Smooth muscle cell of bladder (primary cell): ENCODE data around the gene BRSK1. TPM values are rescaled to one million over a fixed set of nuclear protein-coding genes. Genes with fewer than 3 reads are reported as not detected.

Experiments used
- total RNA-seq: library from RNA; depleted of rRNA; stranded (reverse); fragments of >200 nt; gene quantifications from 2 replicates; pipeline ENCODE4 v1.2.3, GENCODE V29; 2014

Gene BRSK1
- total RNA-seq = 4.4 and 6.6 TPM in 2 replicates

DNA sequence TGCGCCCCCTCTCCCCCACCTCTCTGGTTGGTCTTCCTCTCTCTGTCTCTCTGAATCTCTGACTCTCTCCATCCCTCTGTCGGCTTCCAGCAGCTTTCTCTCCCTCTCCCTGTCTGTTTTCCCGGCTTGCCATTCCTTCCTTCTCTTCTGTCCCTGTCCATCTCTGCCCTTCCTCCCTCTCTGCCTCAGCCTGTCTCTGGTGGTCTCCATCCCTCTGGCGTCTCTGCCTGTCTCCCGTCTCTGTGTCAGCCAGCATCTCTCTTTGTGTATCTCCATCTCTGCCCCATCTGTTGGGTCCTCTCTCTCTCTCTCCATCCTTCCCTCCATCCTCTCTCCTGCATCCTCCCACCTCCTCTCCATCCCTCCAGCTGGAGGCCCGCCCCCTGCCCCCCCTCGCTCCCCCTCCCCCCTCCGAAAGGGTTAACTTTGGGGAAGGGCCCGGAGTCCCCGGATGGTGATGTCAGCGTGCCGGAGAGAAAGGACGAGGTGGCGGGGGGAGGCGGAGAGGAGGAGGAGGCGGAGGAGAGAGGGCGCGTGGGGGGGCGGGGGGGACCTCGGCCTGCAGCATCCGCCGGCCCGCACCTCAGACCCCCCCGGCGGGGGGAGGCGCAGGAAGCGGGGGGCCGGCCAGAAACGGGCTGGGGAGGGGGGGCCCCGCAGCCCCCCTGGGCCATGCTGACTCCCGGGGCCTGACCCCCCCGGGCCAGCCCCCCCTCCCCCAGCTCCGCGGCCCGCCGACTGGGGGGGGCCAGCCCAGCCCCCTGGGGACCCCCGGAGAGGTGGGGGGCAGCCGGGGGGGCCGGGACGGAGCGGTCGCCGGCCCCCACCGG is at the start of gene BRSK1:
BRSK1 (plus strand) TSS at position 450 of the 830 bp plus-strand sequence. CDS start 446 bp downstream, outside the sequence.

GRCh38 chr19:55258828-55259539 is 24.8 kb upstream of the BRSK1 start, which contains the start of gene PPP6R1:
Gene PPP6R1 (minus strand): TSS chr19:55259017. CDS start chr19:55247103, 11,914 bp downstream.

DNA sequence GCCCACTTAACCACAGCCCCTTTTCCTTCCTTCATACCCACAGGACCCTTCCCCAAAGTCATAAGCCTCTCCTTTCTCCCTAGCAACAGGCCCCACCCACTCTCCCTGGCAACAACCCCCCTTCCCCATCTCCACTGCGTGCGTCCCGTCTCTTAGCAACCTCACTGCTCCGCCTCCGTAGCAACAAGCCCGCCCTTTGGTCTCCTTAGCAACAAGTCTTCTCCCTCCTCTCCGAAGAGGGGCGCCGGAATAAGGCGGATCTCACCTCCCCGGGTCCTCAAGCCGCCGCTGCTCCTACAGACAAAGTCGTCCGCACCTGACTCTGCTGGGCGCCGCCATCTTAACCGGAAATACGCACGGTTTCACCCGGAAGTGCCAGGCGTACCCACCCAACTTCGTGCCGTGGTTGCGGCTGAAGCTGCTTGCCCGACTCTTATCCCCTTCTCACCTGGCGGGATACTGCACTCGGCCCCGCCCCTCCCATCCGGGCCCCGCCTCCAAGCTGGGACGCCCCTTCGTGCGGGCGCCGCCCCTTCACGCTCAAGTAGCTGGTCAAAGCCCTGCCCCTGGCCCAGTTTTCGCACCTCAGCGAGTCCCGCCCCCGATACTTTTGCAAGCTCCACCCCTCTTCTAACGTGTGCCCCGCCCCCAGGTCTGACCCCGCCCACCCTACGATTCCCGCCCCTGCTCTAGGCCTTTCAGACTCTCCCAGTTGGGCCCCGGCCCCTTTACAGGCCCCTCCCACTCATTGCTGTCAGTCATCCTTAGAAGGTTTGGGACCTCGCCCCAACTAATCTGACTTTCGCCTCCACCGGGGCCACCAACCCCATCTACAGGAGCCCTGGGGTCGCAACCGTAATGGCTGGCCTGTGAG is 3.8 kb upstream of the BRSK1 start, which contains the start of gene HSPBP1:
HSPBP1 (minus strand) TSS at position 341 of the 874 bp plus-strand sequence. CDS start 502 bp downstream, outside the sequence.

DNA sequence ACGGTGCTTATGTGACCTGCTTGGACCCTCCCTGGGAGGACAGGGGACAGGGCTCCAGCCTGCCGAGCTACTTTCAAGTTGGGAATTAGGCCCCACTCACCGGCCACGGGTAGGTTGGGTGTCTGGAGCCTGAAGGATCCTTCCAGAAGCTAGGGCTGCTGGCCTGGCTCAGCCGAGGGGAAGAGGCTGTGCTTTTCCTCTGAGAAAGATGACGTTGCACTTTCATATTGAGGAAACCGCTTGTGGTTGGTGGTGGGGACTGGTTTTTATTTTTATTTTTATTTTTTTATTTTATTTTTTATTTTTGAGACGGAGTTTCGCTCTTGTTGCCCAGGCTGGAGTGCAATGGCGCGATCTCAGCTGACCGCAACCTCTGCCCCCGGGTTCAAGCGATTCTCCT is 41.4 kb downstream of the BRSK1 start, which contains the start of gene TMEM150B:
TMEM150B (minus strand) TSS at position 170 of the 400 bp plus-strand sequence. CDS start 4,305 bp downstream, outside the sequence.

DNA sequence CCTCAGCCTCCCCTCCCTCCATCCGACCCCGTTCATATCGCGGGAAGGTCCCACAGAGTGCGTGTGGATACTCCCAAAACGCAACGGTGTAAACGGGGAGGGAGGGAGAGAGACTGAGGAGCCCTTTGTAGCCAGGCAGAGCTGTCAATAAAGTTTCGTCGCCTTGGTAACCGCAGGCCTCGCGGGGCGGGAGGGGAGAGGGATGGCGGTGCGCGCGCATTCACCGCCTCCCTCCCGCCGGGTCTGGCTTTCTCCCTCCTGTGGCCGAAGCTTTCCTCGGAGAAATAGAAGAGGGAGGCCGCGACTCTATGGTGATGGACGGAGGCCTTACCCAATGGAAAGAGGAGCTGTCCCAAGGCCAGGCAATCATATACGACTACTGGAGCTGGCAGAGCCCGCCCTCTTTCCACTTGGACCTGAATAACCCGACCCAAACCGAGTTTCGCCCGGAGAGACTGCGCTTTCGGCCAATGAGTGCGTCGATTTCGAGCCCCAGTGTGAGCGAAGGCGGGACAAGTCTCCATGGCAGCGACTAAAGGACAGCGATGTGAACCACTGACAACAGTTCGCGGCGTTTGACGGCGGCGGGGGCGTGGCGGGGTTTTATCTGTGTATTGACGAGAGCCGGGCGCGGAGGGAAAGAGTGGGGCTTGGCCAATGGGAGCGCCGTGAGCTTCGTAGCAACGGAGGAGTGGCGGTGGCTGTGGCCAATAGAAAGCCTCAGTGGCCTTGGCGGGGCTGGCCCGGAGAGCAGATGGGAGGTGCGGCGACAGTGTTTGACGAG is 55.5 kb downstream of the BRSK1 start, which contains the start of gene KMT5C:
KMT5C (plus strand) TSS at position 772 of the 784 bp plus-strand sequence. CDS start 2,061 bp downstream, outside the sequence.

GRCh38 chr19:55354698-55355212 is 71.0 kb downstream of the BRSK1 start, which contains the start of gene COX6B2:
Gene COX6B2 (minus strand): TSS chr19:55354719. CDS start chr19:55354521, 198 bp downstream.

Other genes starting within 250 kb of the BRSK1 start
- gene GP6, start 245.7 kb upstream of the BRSK1 start, total RNA-seq = not detected in 2 replicates
- gene RDH13, start 220.8 kb upstream of the BRSK1 start, total RNA-seq = 4.6 and 8.7 TPM in 2 replicates
- 0.09 and 0.85 TPM in 2 replicates for gene EPS8L1, start 208.1 kb upstream of the BRSK1 start, total RNA-seq
- 23.8 and 26.1 TPM in 2 replicates for gene PPP1R12C, start 166.4 kb upstream of the BRSK1 start, total RNA-seq
- 1.6 and 2.7 TPM in 2 replicates for gene TNNT1, start 134.8 kb upstream of the BRSK1 start, total RNA-seq
- 0.18 TPM in 1 of 2 replicates, not detected in the other for gene TNNI3, start 126.3 kb upstream of the BRSK1 start, total RNA-seq
- gene DNAAF3, start 117.4 kb upstream of the BRSK1 start, total RNA-seq = 0.09 and 0.14 TPM in 2 replicates
- under 0.01 and 0.09 TPM in 2 replicates for gene SYT5, start 103.7 kb upstream of the BRSK1 start, total RNA-seq
- 2.1 and 5.5 TPM in 2 replicates for gene PTPRH, start 74.5 kb upstream of the BRSK1 start, total RNA-seq
- gene TMEM86B, start 55.2 kb upstream of the BRSK1 start, total RNA-seq = 1.1 and 1.2 TPM in 2 replicates
- 17.2 and 26.1 TPM in 2 replicates for gene PPP6R1, start 25.0 kb upstream of the BRSK1 start, total RNA-seq
- gene HSPBP1, start 3.9 kb upstream of the BRSK1 start, total RNA-seq = 18.1 and 19.1 TPM in 2 replicates
- gene TMEM150B, start 41.3 kb downstream of the BRSK1 start, total RNA-seq = not detected in 2 replicates
- 8.1 and 8.4 TPM in 2 replicates for gene KMT5C, start 55.9 kb downstream of the BRSK1 start, total RNA-seq
- under 0.01 TPM in 1 of 2 replicates, not detected in the other for gene COX6B2, start 70.7 kb downstream of the BRSK1 start, total RNA-seq
- gene GARIN5B, start 79.3 kb downstream of the BRSK1 start, total RNA-seq = not detected in 2 replicates
- 5.4 and 8.0 TPM in 2 replicates for gene IL11, start 86.5 kb downstream of the BRSK1 start, total RNA-seq
- gene TMEM190, start 92.8 kb downstream of the BRSK1 start, total RNA-seq = 0.28 TPM in 1 of 2 replicates, not detected in the other
- gene TMEM238, start 100.3 kb downstream of the BRSK1 start, total RNA-seq = 0.14 and 0.18 TPM in 2 replicates
- gene RPL28, start 101.9 kb downstream of the BRSK1 start, total RNA-seq = 239 and 254 TPM in 2 replicates
- gene UBE2S, start 123.8 kb downstream of the BRSK1 start, total RNA-seq = 26.6 and 57.3 TPM in 2 replicates
- not detected in 2 replicates for gene SHISA7, start 159.3 kb downstream of the BRSK1 start, total RNA-seq
- gene ISOC2, start 177.6 kb downstream of the BRSK1 start, total RNA-seq = 44.5 and 55.9 TPM in 2 replicates
- not detected in 2 replicates for gene C19orf85, start 180.8 kb downstream of the BRSK1 start, total RNA-seq
- 0.57 and 1.3 TPM in 2 replicates for gene ZNF628, start 192.6 kb downstream of the BRSK1 start, total RNA-seq
- gene NAT14, start 201.2 kb downstream of the BRSK1 start, total RNA-seq = 14.9 and 20.9 TPM in 2 replicates
- 5.4 and 18.1 TPM in 2 replicates for gene SSC5D, start 204.4 kb downstream of the BRSK1 start, total RNA-seq